Pancreas (tissue), 10 donors: ENCODE data around the gene IFITM10. TPM values are rescaled to one million over a fixed set of nuclear protein-coding genes. Genes with fewer than 3 reads are reported as not detected.
"Not testable (repeated sequence)": the region's sequence is repeated elsewhere in the genome, so short reads cannot be mapped to it uniquely, and the experiment has no call there.

Source experiments
- ATAC-seq, 4 donors: fragments of 200-7000 bp; cut with Tn5 transposase; one replicate each; pipeline versions ENCODE4 v1.8.0 to v1.9.1; 2020; ENCODE audit warnings: mild to moderate bottlenecking in 4 of 4, moderate library complexity in 4 of 4
- DNase-seq, 6 donors: peaks; one replicate each; pipeline ENCODE4 v3.0.0-alpha.2; 2020
- FAIRE-seq: peaks from 2 replicates; lab custom pipeline; 2012; peaks lifted over from hg19 to GRCh38; lab: Jason Lieb, UNC
- H3K27ac ChIP-seq, 4 donors: fragments of 200-600 bp; sonication (generic); 1 replicate in 3 of 4; 2 replicates in 1 of 4; pipeline versions ENCODE4 v1.5.0 to v1.8.0; 2020
- H3K27me3 ChIP-seq, 4 donors: fragments of 200-600 bp; one replicate each; pipeline ENCODE4 v1.8.0; 2021
- H3K36me3 ChIP-seq, 3 donors: fragments of 200-600 bp; sonication (generic) in 1 of 3; one replicate each; pipeline versions ENCODE4 v1.5.0 to v1.8.0; 2020 to 2021
- H3K4me1 ChIP-seq, 3 donors: fragments of 200-600 bp; one replicate each; pipeline ENCODE4 v1.8.0; 2021
- H3K4me3 ChIP-seq, 4 donors: fragments of 200-600 bp; sonication (generic) in 2 of 4; one replicate each; pipeline versions ENCODE4 v1.5.0 to v1.8.0; 2020 to 2021
- H3K9me3 ChIP-seq, 4 donors: fragments of 200-600 bp; one replicate each; pipeline ENCODE4 v1.8.0; 2021
- CTCF ChIP-seq, 4 donors: fragments of 200-600 bp; sonication (generic) in 3 of 4; IDR thresholded peaks; one replicate each; pipeline versions ENCODE4 v1.5.0 to v1.8.0; 2021; ENCODE audit warnings: antibody characterized with exemption in 4 of 4
- WGBS, 2 donors: extraction: QIAGEN DNeasy Blood & Tissue Kit; methylation state at CpG; one replicate each; pipeline ENCODE4 v1.1.7; 2013; 5-methylcytosine and 5-hydroxymethylcytosine counted together
- intact Hi-C, 3 donors: fragments of 100-400 bp; cut with DNase I; formaldehyde crosslinking; loops; one replicate each; pipeline versions ENCODE4 v1.11.1 to v1.14.2; 2022
- polyA plus RNA-seq, 2 donors: library from polyadenylated mRNA; stranded (reverse); fragments of 200-250 nt; gene quantifications; one replicate each; pipeline ENCODE4 v1.2.3, GENCODE V29; 2013
- total RNA-seq, 6 donors: library from RNA; stranded (reverse); fragmentation: NEBNext Ultra II Directional in 4 of 6; extraction: Animal tissue kit (Norgen Biotek cat#: 25700) in 4 of 6; gene quantifications; one replicate each; pipeline versions ENCODE4 v1.2.1 to v1.2.4, GENCODE V29; 2021 to 2023
- donor health status: healthy with polysubstance abuse.
- donor health status: DM: no; HTN: no; CAD: no; lungs with moderate emphysema.
- donor health status: DM: no; HTN: no; CAD: no.
- donor health status: control.
- donor health status: control.
- donor health status: Bipolar disorder and iron deficiency.
- donor health status: DM: yes; HTN: yes; CAD: no.
- donor health status: DM: no; HTN: no; CAD: no.
- donor health status: DM: no; HTN: no; CAD: no.
- donor health status: DM: yes; HTN: yes; CAD: no.

The IFITM10 gene
- total and polyA plus RNA-seq, 8 donors: 0.28 to 2.0 (median 0.55) TPM

GRCh38 chr11:1770528-1770927 is 20.1 kb upstream of the IFITM10 start:
- no peak overlapping the region for H3K4me3 ChIP-seq
- no peaks in the 10 kb centered on the region for H3K36me3 ChIP-seq
- no peaks in the 10 kb centered on the region for H3K4me1 ChIP-seq
- FAIRE-seq: no peak
- peak in 3 of 6 donors; percentile 5 to 27 (median 11) for DNase-seq
- H3K9me3 ChIP-seq: no peaks in the 10 kb centered on the region
- intact Hi-C loops: no loop called here
- 71 to 78% methylated on average over 5 of the region's 5 CpGs for whole genome bisulfite sequencing, 2 donors
- no peak overlapping the region for H3K27ac ChIP-seq
- H3K27me3 ChIP-seq: no peaks in the 10 kb centered on the region
- no peak for TF ChIP-seq CTCF (IDR thresholded peaks at IDR 0.05)
- ATAC-seq: no peak

GRCh38 chr11:1770061-1770460 is 19.7 kb upstream of the IFITM10 start:
- Histone ChIP-seq H3K4me3 (no peak overlapping the region), H3K27me3 (no peaks in the 10 kb centered on the region), H3K4me1 (no peaks in the 10 kb centered on the region), H3K9me3 (no peaks in the 10 kb centered on the region), H3K36me3 (no peaks in the 10 kb centered on the region), H3K27ac (no peak overlapping the region)
- intact Hi-C loops: no loop called here
- no peak for FAIRE-seq
- ATAC-seq: no peak
- 88 to 90% methylated on average over 7 of the region's 7 CpGs for WGBS, 2 donors
- no peak for TF ChIP-seq CTCF (IDR thresholded peaks at IDR 0.05)
- DNase-seq: peak in 1 of 6 donors; percentile 6

- DNase-seq: peak in 2 of 6 donors; percentile 15 to 23
- H3K9me3 ChIP-seq, H3K27ac ChIP-seq, H3K4me3 ChIP-seq, H3K27me3 ChIP-seq, ATAC-seq, H3K36me3 ChIP-seq, intact Hi-C loops, FAIRE-seq, H3K4me1 ChIP-seq: not testable (repeated sequence)
- 70 to 76% methylated on average over 9 of the region's 9 CpGs for WGBS, 2 donors
Measured at GRCh38 chr11:1769304-1769936, 19.0 kb upstream of the IFITM10 start.

GRCh38 chr11:1768141-1768469 is 17.7 kb upstream of the IFITM10 start:
- H3K36me3 ChIP-seq: no peaks in the 10 kb centered on the region
- WGBS, 2 donors: 85 to 86% methylated on average over 7 of the region's 7 CpGs
- H3K27ac ChIP-seq: no peak overlapping the region
- DNase-seq: peak in 1 of 6 donors; percentile 6
- H3K9me3 ChIP-seq: no peaks in the 10 kb centered on the region
- no peak for ATAC-seq
- no peak overlapping the region for H3K4me3 ChIP-seq
- no peaks in the 10 kb centered on the region for H3K27me3 ChIP-seq
- peaks cover 0 to 5% (median 0%) of the 10 kb centered on the region in 3 donors for H3K4me1 ChIP-seq
- intact Hi-C loops: no loop called here
- no peak for FAIRE-seq
- TF ChIP-seq CTCF (IDR thresholded peaks at IDR 0.05): no peak

DNA sequence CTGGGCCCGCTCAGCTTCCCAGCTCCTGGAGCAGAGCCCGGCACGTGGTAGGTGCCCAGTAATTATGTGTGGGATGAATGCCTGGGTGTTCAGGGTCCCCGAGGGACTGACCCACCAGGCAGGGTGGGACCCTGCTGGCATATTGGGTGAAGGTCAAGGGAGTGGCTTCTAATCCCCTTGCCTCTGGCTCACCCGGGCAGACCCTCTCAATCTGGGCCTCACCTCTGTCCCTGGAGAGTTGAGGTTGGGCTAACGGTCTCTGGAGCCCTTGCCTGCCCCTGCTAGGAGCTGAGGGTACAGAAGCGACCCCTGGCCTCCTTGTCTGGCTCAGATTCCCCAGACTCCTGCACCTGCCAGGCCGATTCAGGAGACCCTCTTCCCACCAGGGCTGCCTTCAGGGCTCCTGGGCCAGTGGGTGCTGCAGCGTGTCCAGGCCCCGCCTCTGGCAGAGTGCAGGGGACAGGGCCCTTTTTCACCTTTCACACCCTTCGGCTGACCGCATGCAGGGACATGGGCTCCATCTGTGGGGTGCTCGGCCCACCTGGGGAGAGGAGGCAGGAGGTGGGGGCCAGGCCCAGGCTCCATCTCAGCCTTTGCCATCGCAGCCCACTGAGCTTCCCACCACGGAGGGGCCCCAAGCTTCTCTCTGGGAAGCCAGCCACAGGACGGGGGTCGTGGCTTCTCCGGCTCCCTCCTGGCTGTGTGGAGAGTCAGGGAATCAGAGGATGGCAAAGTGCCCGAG is 17.2 kb upstream of the IFITM10 start:
- Histone ChIP-seq H3K36me3 (no peaks in the 10 kb centered on the region), H3K4me1 (peaks cover 0 to 5% (median 0%) of the 10 kb centered on the region in 3 donors), H3K27me3 (no peaks in the 10 kb centered on the region), H3K27ac (no peak overlapping the region), H3K4me3 (no peak overlapping the region), H3K9me3 (no peaks in the 10 kb centered on the region)
- no peak for FAIRE-seq
- TF ChIP-seq CTCF (IDR thresholded peaks at IDR 0.05): no peak
- DNase-seq: peak in 3 of 6 donors; percentile 12 to 62 (median 46)
- intact Hi-C loops: no loop called here
- ATAC-seq: no peak
- whole genome bisulfite sequencing, 2 donors: 86 to 90% methylated on average over 19 of the region's 19 CpGs
